ENCODE measurements around the gene CCR4. TPM values are rescaled to one million over a fixed set of nuclear protein-coding genes. Genes with fewer than 3 reads are reported as not detected.

CCR4 gene
- total and polyA plus RNA-seq, 2 of the 8 experiments (the other 6 are each of a cell fraction or from before 2014, with no cell fraction given), result 0.11 to 0.15 TPM

DNA sequence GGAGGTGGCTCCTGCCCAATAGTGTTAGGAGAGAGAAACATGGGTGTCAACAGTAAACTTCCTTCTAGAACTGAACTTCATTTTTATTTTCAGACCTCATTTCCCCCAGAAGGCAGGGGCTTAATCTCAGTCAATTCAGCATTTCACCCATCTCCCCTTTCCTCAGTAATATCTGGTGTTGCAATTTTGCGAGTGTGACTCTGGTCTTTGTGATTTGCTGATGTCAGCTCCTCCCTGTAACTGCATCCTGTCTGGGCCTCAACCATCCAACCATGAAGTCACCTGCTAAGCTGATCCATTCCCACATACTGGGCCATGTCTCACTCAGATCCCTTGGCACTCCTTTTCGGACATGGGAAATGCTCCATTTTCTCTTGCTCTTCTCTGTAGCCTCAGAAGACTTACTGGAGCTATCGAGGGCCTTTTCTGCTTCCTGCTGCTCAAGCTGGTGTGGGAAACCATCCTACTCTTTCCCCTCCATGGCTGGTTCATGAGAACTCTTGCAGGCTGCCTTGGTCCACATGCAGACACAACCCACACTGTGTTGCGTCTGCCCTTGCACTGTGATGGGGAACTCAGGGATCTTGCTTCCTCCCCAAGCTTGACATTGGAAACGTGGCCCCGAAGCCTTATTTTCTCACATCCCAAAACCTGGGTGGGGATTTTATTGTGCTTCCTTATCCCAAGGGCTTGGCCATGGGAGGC is 24.6 kb downstream of the CCR4 start:
- Histone ChIP-seq H2AK5ac (ENCODE audit: low read depth, low read length) (no peak overlapping the region), H4K5ac (ENCODE audit: insufficient read length, low read depth, low read length) (no peak overlapping the region), H3K4ac (replicated peaks; ENCODE audit: insufficient read length, low read depth, low read length) (no peak overlapping the region), H3K36me3 (ENCODE audit: control insufficient read depth in 2 of 4, insufficient read depth in 4 of 4, low read length in 3 of 4) (no peaks in the 10 kb centered on the region), H4K20me1 (replicated peaks in 1 of 2; ENCODE audit: control insufficient read depth in 1 of 2, insufficient read depth in 2 of 2, low read length in 2 of 2) (no peaks in the 10 kb centered on the region), H3K9me3 (ENCODE audit: insufficient read depth in 2 of 2, low read depth in 1 of 2, low read length in 1 of 2) (no peaks in the 10 kb centered on the region), H3K14ac (ENCODE audit: insufficient read length) (no peak overlapping the region), H2AFZ (ENCODE audit: low read length) (no peak overlapping the region), H2BK12ac (ENCODE audit: low read depth, low read length) (no peak overlapping the region), H3K9ac (replicated peaks in 1 of 4; ENCODE audit: extremely low read depth in 1 of 4, low read depth in 3 of 4, low read length in 3 of 4) (no peak overlapping the region), H2BK20ac (ENCODE audit: low read length) (no peak overlapping the region), H3K27me3 (replicated peaks in 1 of 4; ENCODE audit: control insufficient read depth in 3 of 4, extremely low read depth in 1 of 4, insufficient read depth in 3 of 4, low read length in 3 of 4) (no peaks in the 10 kb centered on the region), H3K56ac (replicated peaks; ENCODE audit: insufficient read length, low read depth, low read length) (no peak overlapping the region), H3K23me2 (ENCODE audit: low read depth, low read length) (no peaks in the 10 kb centered on the region), H3K18ac (ENCODE audit: extremely low read depth, low read length) (no peak overlapping the region), H2BK15ac (ENCODE audit: low read length) (no peak overlapping the region), H4K8ac (ENCODE audit: extremely low read depth, insufficient read depth, low read length) (no peak overlapping the region; the same call in 1 of the 2 replicates), H3K27ac (ENCODE audit: low read depth, low read length) (no peak overlapping the region), H2BK120ac (replicated peaks; ENCODE audit: low read depth, low read length) (no peak overlapping the region), H3K79me1 (ENCODE audit: low read depth, low read length) (no peaks in the 10 kb centered on the region), H3K4me2 (ENCODE audit: insufficient read depth in 1 of 2, low read depth in 2 of 2, low read length in 2 of 2) (no peak overlapping the region), H3K4me1 (replicated peaks in 1 of 4; ENCODE audit: control insufficient read depth in 3 of 4, insufficient read depth in 4 of 4, low read length in 3 of 4) (0 out of 7 replicates have a peak, but pooled peaks cover 0 to 2% (median 0%) of the 10 kb centered on the region in 4 experiments), H3K23ac (ENCODE audit: insufficient read length) (no peak overlapping the region), H3K79me2 (ENCODE audit: control insufficient read depth in 1 of 2, insufficient read depth in 2 of 2, low read length in 2 of 2) (no peaks in the 10 kb centered on the region), H4K91ac (replicated peaks; ENCODE audit: insufficient read length, low read length) (no peak overlapping the region), H3K4me3 (ENCODE audit: extremely low read depth in 1 of 4, insufficient read depth in 2 of 4, low read depth in 3 of 4, low read length in 4 of 4) (no peak overlapping the region), H2BK5ac (ENCODE audit: low read depth, low read length) (no peak overlapping the region; the same call in 1 of the 2 replicates)
- 88% methylated on average over 6 of the region's 6 CpGs; no CpG with 5 or more reads in 1 of the 2 experiments for WGBS, 2 experiments (ENCODE audit: extremely low coverage in 1 of 2, insufficient coverage in 1 of 2, insufficient read length in 1 of 2, insufficient replicate concordance in 2 of 2, low coverage in 1 of 2, low lambda C conversion rate in 2 of 2, missing lambda C conversion rate in 1 of 2)
- DNase-seq (ENCODE audit: low read depth in 1 of 2, low spot score in 2 of 2), result no peak
- no peak for FAIRE-seq
- ChIA-PET CTCF (ENCODE audit: partially characterized antibody) (interaction anchor here (0.8 to 4.3 kb wide), 5 partner anchors 8 to 98 kb away, joined by 3 to 25 read pairs (median 4); no protein-coding TSS in a partner anchor), POLR2A (ENCODE audit: partially characterized antibody) (interaction anchor here (1.3 kb wide), 1 partner anchor 10 kb away, joined by 5 read pairs; no protein-coding TSS in a partner anchor)
- no peak for TF ChIP-seq YY1 (IDR thresholded peaks at IDR 0.05; ENCODE audit: low read depth, low read length)
- TF ChIP-seq ASH2L (IDR thresholded peaks at IDR 0.05; ENCODE audit: low read length), result no peak
- TF ChIP-seq RAD21 (IDR thresholded peaks at IDR 0.05 in 1 of 2, conservative IDR thresholded peaks at IDR 0.05 in 1 of 2; ENCODE audit: low read depth in 2 of 2, low read length in 2 of 2), result no peak
- no peak for TF ChIP-seq JUND (IDR thresholded peaks at IDR 0.05; ENCODE audit: low read length)
- TF ChIP-seq, protein P1, sequence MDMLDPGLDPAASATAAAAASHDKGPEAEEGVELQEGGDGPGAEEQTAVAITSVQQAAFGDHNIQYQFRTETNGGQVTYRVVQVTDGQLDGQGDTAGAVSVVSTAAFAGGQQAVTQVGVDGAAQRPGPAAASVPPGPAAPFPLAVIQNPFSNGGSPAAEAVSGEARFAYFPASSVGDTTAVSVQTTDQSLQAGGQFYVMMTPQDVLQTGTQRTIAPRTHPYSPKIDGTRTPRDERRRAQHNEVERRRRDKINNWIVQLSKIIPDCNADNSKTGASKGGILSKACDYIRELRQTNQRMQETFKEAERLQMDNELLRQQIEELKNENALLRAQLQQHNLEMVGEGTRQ (IDR thresholded peaks at IDR 0.05; ENCODE audit: low read length), result no peak
- TF ChIP-seq SP1 (IDR thresholded peaks at IDR 0.05; ENCODE audit: low read depth, low read length), result no peak
- no peak for TF ChIP-seq RNF2 (IDR thresholded peaks at IDR 0.05; ENCODE audit: borderline replicate concordance, low read depth, low read length, missing control alignments, poor library complexity, severe bottlenecking)
- no peak for TF ChIP-seq POLR2AphosphoS5 (IDR thresholded peaks at IDR 0.05; ENCODE audit: low read depth, low read length)
- TF ChIP-seq TCF12 (IDR thresholded peaks at IDR 0.05; ENCODE audit: low read depth, low read length), result no peak
- TF ChIP-seq SRF (IDR thresholded peaks at IDR 0.05; ENCODE audit: low read depth, low read length), result no peak
- TF ChIP-seq PHF8 (conservative IDR thresholded peaks at IDR 0.05; ENCODE audit: low read depth, low read length), result no peak
- no peak for TF ChIP-seq CREB1 (IDR thresholded peaks at IDR 0.05)

All from H1 (cell line).